GM12864 (cell line): Measurements from ENCODE around the gene OR9A4.
"Not testable (repeated sequence)": the region's sequence is repeated elsewhere in the genome, so short reads cannot be mapped to it uniquely, and the experiment has no call there.

Source experiments
- DNase-seq: peaks from one replicate; pipeline ENCODE4 v3.0.0-alpha.2; 2011; ENCODE audit warnings: low read depth
- H3K4me3 ChIP-seq: 2 replicates; pipeline ENCODE4 v1.5.1; 2011; ENCODE audit warnings: mild to moderate bottlenecking, low read depth, low read length, control low read depth
- TF ChIP-seq, protein P1 (sequence below): IDR thresholded peaks from 2 replicates; pipeline ENCODE4 v1.5.1; 2011; ENCODE audit warnings: low read depth, mild to moderate bottlenecking, moderate library complexity, low read length, control low read depth, inconsistent platforms; ENCODE audit errors: missing control alignments

Gene OR9A4

DNA sequence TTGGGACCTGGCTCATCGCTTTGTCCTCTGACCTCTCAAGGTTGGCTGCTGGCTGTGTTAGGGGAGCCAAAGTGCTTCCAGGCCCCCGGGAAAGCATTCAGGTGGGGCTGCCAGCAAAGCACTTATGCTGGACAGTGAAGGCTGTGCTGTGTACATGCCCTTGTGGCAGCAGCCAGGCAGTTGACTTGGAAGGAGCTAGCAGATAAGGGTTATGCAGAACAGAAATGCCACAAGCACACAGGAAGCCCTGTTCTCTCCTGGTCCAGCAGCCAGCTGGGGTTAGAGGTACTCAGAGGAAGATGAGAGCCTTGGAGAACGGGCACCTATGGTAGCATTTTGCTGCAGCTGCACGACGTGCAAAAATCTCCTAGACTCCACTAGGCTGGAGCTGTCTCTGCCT is 35.2 kb upstream of the OR9A4 start:
- H3K4me3 ChIP-seq, result no peak overlapping the region
- TF ChIP-seq, protein P1, sequence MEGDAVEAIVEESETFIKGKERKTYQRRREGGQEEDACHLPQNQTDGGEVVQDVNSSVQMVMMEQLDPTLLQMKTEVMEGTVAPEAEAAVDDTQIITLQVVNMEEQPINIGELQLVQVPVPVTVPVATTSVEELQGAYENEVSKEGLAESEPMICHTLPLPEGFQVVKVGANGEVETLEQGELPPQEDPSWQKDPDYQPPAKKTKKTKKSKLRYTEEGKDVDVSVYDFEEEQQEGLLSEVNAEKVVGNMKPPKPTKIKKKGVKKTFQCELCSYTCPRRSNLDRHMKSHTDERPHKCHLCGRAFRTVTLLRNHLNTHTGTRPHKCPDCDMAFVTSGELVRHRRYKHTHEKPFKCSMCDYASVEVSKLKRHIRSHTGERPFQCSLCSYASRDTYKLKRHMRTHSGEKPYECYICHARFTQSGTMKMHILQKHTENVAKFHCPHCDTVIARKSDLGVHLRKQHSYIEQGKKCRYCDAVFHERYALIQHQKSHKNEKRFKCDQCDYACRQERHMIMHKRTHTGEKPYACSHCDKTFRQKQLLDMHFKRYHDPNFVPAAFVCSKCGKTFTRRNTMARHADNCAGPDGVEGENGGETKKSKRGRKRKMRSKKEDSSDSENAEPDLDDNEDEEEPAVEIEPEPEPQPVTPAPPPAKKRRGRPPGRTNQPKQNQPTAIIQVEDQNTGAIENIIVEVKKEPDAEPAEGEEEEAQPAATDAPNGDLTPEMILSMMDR, result no peak

DNA sequence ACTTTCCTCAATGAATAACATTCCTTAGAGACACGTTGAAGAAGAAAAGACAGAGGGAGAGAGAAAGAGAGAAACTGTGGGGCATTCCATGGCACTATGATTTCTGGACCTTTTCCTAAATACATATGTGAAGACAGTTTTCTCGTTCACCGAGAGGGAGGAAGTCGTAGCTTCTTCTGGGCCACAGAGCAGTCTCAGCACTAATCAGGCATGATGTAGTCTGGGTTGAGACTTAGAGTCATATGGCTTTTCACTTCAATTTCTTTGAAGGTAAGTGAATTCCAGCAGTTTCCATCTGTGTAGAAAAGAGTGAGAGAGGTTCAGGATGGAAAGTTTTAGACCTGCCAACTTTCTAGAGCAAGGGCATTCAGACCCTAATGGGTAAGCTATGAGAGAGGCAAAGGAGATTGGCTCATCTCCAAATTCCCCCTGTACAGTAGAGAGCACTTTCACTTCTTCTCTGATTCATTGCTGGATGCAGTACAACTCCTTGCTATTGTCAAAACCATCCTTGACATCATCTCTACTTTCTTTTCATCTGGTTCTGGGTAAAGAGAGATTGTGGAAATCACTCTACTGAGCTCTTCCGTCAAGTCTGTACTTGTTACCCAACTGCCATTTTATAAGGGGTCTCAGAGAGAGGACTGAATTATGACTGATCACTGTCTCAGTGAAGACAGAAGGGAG is 31.5 kb upstream of the OR9A4 start:
- H3K4me3 ChIP-seq, result no peak overlapping the region
- DNase-seq, result no peak
- TF ChIP-seq, protein P1, result no peak

More for the DNA sequence above, 35.2 kb upstream of the OR9A4 start:
- no peak for DNase-seq

DNA sequence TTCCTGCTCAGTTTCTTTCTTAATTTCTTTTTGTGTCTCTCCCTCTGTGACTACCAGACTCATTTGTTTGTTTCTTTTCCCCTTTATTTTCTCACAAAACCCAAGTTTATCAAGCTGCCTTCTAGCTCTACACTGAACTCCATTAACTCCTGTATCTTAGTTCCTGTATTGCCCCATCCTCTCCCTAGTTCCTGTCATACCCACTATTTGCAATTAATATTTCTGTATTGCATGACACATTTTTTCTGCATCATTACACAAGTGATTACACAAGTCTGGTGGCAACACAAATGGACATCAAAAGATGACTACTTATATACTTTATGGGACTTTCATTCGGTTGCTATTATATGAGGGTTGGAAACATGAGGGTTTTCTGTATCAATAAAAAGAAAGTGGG is 26.9 kb upstream of the OR9A4 start:
- no peak overlapping the region for H3K4me3 ChIP-seq
- DNase-seq, result no peak
- TF ChIP-seq, protein P1, result no peak

DNA sequence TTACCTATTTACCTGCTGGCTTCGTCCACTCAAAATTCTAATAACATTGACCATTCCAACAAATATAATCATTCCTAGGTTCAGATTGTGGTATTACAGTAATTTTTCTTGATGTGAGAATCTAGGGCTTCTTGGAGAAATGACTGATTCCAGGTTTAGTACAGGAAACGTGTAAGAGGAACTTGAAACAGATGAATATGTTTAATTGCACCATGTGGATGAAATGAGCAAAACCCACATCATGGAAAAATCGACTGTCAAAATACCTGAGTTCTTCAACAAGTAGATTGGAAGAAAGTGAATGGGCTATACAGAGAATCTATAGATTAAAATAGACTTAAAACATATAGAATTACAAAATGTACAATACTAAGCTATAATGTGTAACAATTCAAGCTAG is 24.9 kb upstream of the OR9A4 start:
- H3K4me3 ChIP-seq, result no peak overlapping the region
- no peak for DNase-seq
- TF ChIP-seq, protein P1, result no peak

DNA sequence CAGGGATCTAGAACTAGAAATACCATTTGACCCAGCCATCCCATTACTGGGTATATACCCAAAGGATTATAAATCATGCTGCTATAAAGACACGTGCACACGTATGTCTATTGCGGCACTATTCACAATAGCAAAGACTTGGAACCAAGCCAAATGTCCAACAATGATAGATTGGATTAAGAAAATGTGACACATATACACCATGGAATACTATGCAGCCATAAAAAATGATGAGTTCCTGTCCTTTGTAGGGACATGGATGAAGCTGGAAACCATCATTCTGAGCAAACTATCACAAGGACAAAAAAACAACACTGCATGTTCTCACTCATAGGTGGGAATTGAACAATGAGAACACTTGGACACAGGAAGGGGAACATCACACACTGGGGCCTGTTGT is 16.8 kb upstream of the OR9A4 start:
- DNase-seq, result not testable (repeated sequence)

DNA sequence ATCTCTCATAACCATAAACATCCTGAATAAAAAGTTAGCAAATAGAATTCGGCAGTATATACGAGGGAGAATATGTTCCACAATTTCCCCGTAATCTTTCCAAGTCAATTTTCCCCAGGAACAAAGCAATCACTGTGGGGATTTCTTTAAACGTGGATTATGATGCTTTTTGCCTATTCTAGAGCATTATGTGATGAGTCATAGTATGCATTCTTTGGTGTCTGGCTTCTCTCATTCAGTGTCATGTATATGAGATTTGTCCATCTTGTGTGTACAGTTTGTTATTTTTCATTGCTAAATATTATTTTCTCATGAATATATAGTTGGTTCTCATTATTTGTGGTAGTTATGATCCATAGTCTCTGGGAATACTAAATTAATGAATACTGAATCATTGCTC is 9.9 kb upstream of the OR9A4 start:
- no peak overlapping the region for H3K4me3 ChIP-seq
- TF ChIP-seq, protein P1, result no peak
- no peak for DNase-seq

More for the DNA sequence above, 16.8 kb upstream of the OR9A4 start:
- not testable (repeated sequence) for H3K4me3 ChIP-seq

DNA sequence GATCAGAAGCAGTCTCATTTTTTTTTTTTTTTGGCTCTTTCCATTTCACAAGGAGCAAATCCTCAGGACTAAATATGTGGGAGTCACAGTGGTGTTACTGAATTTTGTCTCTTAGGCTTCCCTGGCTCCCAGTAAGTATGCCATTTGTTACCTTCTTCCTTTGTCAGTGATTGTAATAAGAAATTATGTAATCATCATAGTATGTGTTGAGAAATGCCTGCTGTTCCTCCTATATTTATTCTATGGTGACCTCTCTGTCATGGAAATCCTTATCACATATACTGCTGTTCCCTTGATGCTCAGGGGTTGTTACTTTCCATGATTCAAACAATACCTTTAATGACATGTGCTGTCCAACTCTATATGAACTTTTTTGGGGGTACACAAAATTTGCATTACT is 4.8 kb upstream of the OR9A4 start:
- TF ChIP-seq, protein P1, result no peak
- no peak overlapping the region for H3K4me3 ChIP-seq
- no peak for DNase-seq
